ENCODE measurements around the gene MATN3. TPM values are rescaled to one million over a fixed set of nuclear protein-coding genes. Genes with fewer than 3 reads are reported as not detected.

The MATN3 gene
- total and polyA plus RNA-seq, 2 donors (not counting 3 experiments of a cell fraction or from before 2014, with no cell fraction given), result 1.8 to 3.4 TPM

DNA sequence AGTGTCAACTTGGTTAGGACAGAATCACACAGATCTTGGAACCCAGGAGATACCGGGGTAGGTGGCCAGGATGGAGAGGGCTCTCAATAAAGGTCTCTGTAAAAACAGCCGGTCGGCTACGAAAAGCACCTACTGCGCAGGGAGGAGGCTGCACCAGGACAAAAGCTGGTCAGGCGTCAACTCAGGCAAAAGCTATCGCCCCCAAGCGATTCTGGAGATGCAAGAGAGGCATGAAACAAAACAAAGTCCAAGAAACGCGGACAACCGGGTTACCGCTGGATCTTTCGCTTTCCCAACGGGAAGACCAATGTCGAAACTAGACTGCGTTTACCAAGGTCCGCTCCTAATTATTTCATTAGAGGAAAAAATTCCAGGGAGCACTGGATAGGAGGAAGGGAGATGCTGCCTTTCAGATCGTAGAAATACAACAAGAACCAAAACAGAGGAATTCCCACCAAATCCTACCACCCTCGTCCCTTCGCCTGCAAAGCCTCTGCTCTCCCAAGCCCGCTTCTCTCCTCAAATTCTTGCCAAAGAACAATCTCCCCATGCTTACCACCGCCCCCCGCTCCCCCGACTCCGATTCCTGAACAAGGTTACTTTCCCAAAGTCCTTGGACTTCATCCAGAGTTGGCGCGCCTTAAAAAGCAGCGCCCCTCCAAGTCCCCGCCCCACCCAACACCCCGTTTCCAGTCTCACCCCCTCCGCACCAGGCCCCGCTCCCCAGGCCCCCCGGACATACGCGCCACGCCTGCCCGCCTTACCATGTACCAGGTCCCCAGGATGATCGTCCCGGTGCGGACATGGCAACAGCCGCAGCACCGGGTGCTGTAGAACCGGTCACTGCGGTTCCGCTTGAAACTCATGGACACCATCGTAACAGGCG lies 38.4 kb upstream of the MATN3 start:
- Histone ChIP-seq H3K4me3 (replicated peaks in 1 of 3; ENCODE audit: insufficient read depth in 1 of 3, low read depth in 1 of 3, low read length in 3 of 3) (peak overlapping the region; percentile 51 to 97 (median 83)), H3K9me1 (replicated peaks; ENCODE audit: control insufficient read depth, extremely low read depth, insufficient read depth, low read length) (no peaks in the 10 kb centered on the region), H3K9ac (replicated peaks; ENCODE audit: extremely low read depth, insufficient read depth, low read length) (peak overlapping the region; percentile 94), H3K27ac (ENCODE audit: insufficient read depth, low read depth, low read length) (peak overlapping the region; percentile 94), H3K27me3 (ENCODE audit: control insufficient read depth in 2 of 2, insufficient read depth in 2 of 2, low read length in 2 of 2) (peaks cover 6 to 9% of the 10 kb centered on the region in 2 experiments), H3K9me3 (replicated peaks; ENCODE audit: control insufficient read depth, insufficient read depth, low read length) (no peaks in the 10 kb centered on the region), H4K20me1 (replicated peaks; ENCODE audit: control insufficient read depth, extremely low read depth, insufficient read depth, low read length) (no peaks in the 10 kb centered on the region), H2AFZ (ENCODE audit: low read depth, low read length) (peak overlapping the region; percentile 70), H3K36me3 (ENCODE audit: control insufficient read depth in 2 of 2, extremely low read depth in 1 of 2, insufficient read depth in 2 of 2, low read length in 2 of 2) (no peaks in the 10 kb centered on the region), H3K4me1 (ENCODE audit: control insufficient read depth, extremely low read depth, insufficient read depth, low read length) (peaks cover 34% of the 10 kb centered on the region), H3K79me2 (ENCODE audit: control insufficient read depth, insufficient read depth, low read length) (peaks cover 51% of the 10 kb centered on the region), H3K4me2 (ENCODE audit: insufficient read depth, low read length) (peak overlapping the region; percentile 91)
- peak; percentile 75 for DNase-seq (ENCODE audit: low read depth, low spot score)
- TF ChIP-seq, protein P1, sequence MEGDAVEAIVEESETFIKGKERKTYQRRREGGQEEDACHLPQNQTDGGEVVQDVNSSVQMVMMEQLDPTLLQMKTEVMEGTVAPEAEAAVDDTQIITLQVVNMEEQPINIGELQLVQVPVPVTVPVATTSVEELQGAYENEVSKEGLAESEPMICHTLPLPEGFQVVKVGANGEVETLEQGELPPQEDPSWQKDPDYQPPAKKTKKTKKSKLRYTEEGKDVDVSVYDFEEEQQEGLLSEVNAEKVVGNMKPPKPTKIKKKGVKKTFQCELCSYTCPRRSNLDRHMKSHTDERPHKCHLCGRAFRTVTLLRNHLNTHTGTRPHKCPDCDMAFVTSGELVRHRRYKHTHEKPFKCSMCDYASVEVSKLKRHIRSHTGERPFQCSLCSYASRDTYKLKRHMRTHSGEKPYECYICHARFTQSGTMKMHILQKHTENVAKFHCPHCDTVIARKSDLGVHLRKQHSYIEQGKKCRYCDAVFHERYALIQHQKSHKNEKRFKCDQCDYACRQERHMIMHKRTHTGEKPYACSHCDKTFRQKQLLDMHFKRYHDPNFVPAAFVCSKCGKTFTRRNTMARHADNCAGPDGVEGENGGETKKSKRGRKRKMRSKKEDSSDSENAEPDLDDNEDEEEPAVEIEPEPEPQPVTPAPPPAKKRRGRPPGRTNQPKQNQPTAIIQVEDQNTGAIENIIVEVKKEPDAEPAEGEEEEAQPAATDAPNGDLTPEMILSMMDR (IDR thresholded peaks at IDR 0.05; ENCODE audit: extremely low read depth in 1 of 2, insufficient read depth in 1 of 2, low read depth in 1 of 2, low read length in 2 of 2), result peak in 1 of 2 donors; percentile 17
- TF ChIP-seq POLR2AphosphoS5 (IDR thresholded peaks at IDR 0.05; ENCODE audit: insufficient read depth, low read depth, low read length) (peak; percentile 32), MYC (IDR thresholded peaks at IDR 0.05; ENCODE audit: low read depth, low read length) (no peak), POLR2A (IDR thresholded peaks at IDR 0.05; ENCODE audit: low read depth, low read length) (peak; percentile 48)
- intact Hi-C loops (cut with micrococcal nuclease) (loop anchor here (1.0 to 5.0 kb wide), 6 partner anchors 9 to 301 kb away; partner anchors contain the start of gene PUM2), dilution Hi-C loops (cut with MboI; ENCODE audit: extremely low pct_ligation_motif_present, low sequenced_read_pairs) (no loop called here)
- ChIA-PET POLR2A (interaction anchor here (1.0 to 3.6 kb wide), 3 partner anchors 14 to 36 kb away, joined by 3 to 14 read pairs (median 4); no protein-coding TSS in a partner anchor), CTCF (interaction anchor here (1.0 to 12.6 kb wide), 13 partner anchors 10 to 173 kb away, joined by 3 to 146 read pairs (median 9); partner anchors contain the start of gene SDC1)
- FAIRE-seq, result peak; percentile 59
- no TSS peak for BruUV-seq (replicated peaks)

All from endothelial cell of umbilical vein (primary cell).